K562 (cell line): Measurements from ENCODE around the gene MPZL3. TPM values are rescaled to one million over a fixed set of nuclear protein-coding genes. Genes with fewer than 3 reads are reported as not detected.

Source experiments
- ATAC-seq: fragments of 200-7000 bp; cut with Tn5 transposase; 3 replicates; pipeline ENCODE4 v1.9.1; 2020; ENCODE audit warnings: moderate library complexity
- BruUV-seq: library from RNA; stranded (reverse); fragments of 400-500 nt; replicated peaks from 2 replicates; lab custom pipeline; 2021; lab: Mats Ljungman, UMichigan
- CTCF ChIA-PET: fragments of 300-600 bp; formaldehyde crosslinking; extraction: SDS; loops from one replicate; lab custom pipeline; 2021; ENCODE audit warnings: low intra/inter-chr PET ratio; lab: Yijun Ruan, JAX
- POLR2A ChIA-PET: fragments of 300-600, 350-650 bp; sonication (Branson Sonifier 250); formaldehyde crosslinking; extraction: SDS; loops from one replicate; lab custom pipeline; 2021; ENCODE audit warnings: antibody characterized with exemption, inconsistent platforms; lab: Yijun Ruan, JAX
- DNase-seq, 4 experiments: peaks; one replicate each; pipeline versions ENCODE4 v3.0.0 to v3.0.0-alpha.2; 2011 to 2018; ENCODE audit warnings: low spot score in 3 of 4, mixed read lengths in 3 of 4; ENCODE audit errors: extremely low read depth in 1 of 4
- FAIRE-seq: peaks from 2 replicates; lab custom pipeline; 2011; peaks lifted over from hg19 to GRCh38; lab: Jason Lieb, UNC
- H2AFZ ChIP-seq: 2 replicates; pipeline ENCODE4 v1.6.0; 2011; ENCODE audit warnings: low read depth, low read length, control low read depth, inconsistent platforms
- H3K27ac ChIP-seq: fragments of 200-600 bp; 3 replicates; pipeline ENCODE4 v1.8.0; 2011; ENCODE audit warnings: low read depth, mild to moderate bottlenecking, control low read depth, inconsistent platforms, low read length, moderate library complexity, mixed read lengths; ENCODE audit errors: extremely low read depth
- H3K27me3 ChIP-seq, 2 experiments: fragments of 300-600 bp in 1 of 2; 2 replicates in 1 of 2; 3 replicates in 1 of 2; pipeline versions ENCODE4 v1.6.0 to v1.8.0; 2011; ENCODE audit warnings: inconsistent platforms in 2 of 2, low read length in 2 of 2, mild to moderate bottlenecking in 1 of 2, mixed read lengths in 1 of 2, moderate library complexity in 1 of 2; ENCODE audit not compliant: control insufficient read depth in 2 of 2, insufficient read depth in 2 of 2
- H3K36me3 ChIP-seq: fragments of 300-600 bp; 3 replicates; pipeline ENCODE4 v1.8.0; 2011; ENCODE audit warnings: mild to moderate bottlenecking, low read length, inconsistent platforms; ENCODE audit not compliant: control insufficient read depth, insufficient read depth
- H3K4me1 ChIP-seq, 2 experiments: fragments of 200-600 bp in 1 of 2; replicated peaks in 1 of 2; 2 replicates in 1 of 2; 3 replicates in 1 of 2; pipeline versions ENCODE4 v1.5.1 to v1.8.0; 2011; ENCODE audit warnings: inconsistent platforms in 2 of 2, low read length in 2 of 2, mild to moderate bottlenecking in 1 of 2, mixed read lengths in 1 of 2, moderate library complexity in 1 of 2; ENCODE audit not compliant: control insufficient read depth in 2 of 2, insufficient read depth in 2 of 2
- H3K4me2 ChIP-seq: 2 replicates; pipeline ENCODE4 v1.6.1; 2011; ENCODE audit warnings: low read length, control low read depth, inconsistent platforms, mixed read lengths; ENCODE audit not compliant: insufficient read depth
- H3K4me3 ChIP-seq: fragments of 200-600 bp; sonication (generic), shearing (Covaris generic); 2 replicates; pipeline ENCODE4 v1.5.1; 2016; ENCODE audit warnings: control low read depth, inconsistent platforms
- H3K79me2 ChIP-seq: fragments of 200-600 bp; 3 replicates; pipeline ENCODE4 v1.8.0; 2011; ENCODE audit warnings: low read length, inconsistent platforms; ENCODE audit not compliant: control insufficient read depth, insufficient read depth
- H3K9ac ChIP-seq, 2 experiments: 2 replicates each; pipeline versions ENCODE4 v1.6.0 to v1.6.1; 2011; ENCODE audit warnings: low read depth in 2 of 2, low read length in 2 of 2, control low read depth in 1 of 2, inconsistent platforms in 1 of 2, mild to moderate bottlenecking in 1 of 2, mixed read lengths in 1 of 2; ENCODE audit not compliant: insufficient read depth in 1 of 2
- H3K9me1 ChIP-seq: one replicate; pipeline ENCODE4 v1.6.0; 2011; ENCODE audit warnings: inconsistent platforms, mild to moderate bottlenecking, low read length, moderate library complexity; ENCODE audit not compliant: control insufficient read depth, insufficient read depth
- H3K9me3 ChIP-seq: replicated peaks from 2 replicates; pipeline ENCODE4 v1.5.1; 2011; ENCODE audit warnings: low read depth, low read length, inconsistent platforms; ENCODE audit not compliant: control insufficient read depth, insufficient read depth
- H4K20me1 ChIP-seq: replicated peaks from 2 replicates; pipeline ENCODE4 v1.6.1; 2011; ENCODE audit warnings: low read length, inconsistent platforms, mixed read lengths; ENCODE audit not compliant: control insufficient read depth, insufficient read depth
- HSF4 ChIP-seq: fragments of 250-450 bp; sonication (Bioruptor Pico); IDR thresholded peaks from 2 replicates; pipeline ENCODE4 v2.1.2; 2022; ENCODE audit warnings: mild to moderate bottlenecking, moderate library complexity, borderline replicate concordance
- ZNF24 ChIP-seq: fragments of 450-650 bp; IDR thresholded peaks from 2 replicates; pipeline ENCODE4 v1.6.1; 2016
- ZNF507 ChIP-seq: conservative IDR thresholded peaks from 2 replicates; pipeline ENCODE4 v1.6.1; 2017; ENCODE audit warnings: missing genetic modification characterization, missing compliant biosample characterization
- WGBS: fragments of 100-300 bp; shearing (Covaris generic); methylation state at CpG from one replicate; pipeline ENCODE4 v1.1.6; 2016; ENCODE audit warnings: low coverage, mixed read lengths; ENCODE audit not compliant: insufficient coverage; ENCODE audit errors: missing lambda C conversion rate; 5-methylcytosine and 5-hydroxymethylcytosine counted together
- in situ Hi-C: fragments of 300-500 bp; cut with MboI; formaldehyde crosslinking; loops from 4 replicates; pipeline ENCODE4 v1.15.0; 2018; ENCODE audit warnings: inconsistent platforms, mixed read lengths
- intact Hi-C: fragments of 100-400 bp; cut with micrococcal nuclease; formaldehyde crosslinking; loops from 2 replicates; pipeline ENCODE4 v1.14.2; 2022
- polyA plus RNA-seq, 8 experiments: library from polyadenylated mRNA; depleted of rRNA in 4 of 8; stranded (reverse) in 5 of 8; unstranded in 3 of 8; fragments of >200 nt; fragmentation: Nextera tagmentation in 2 of 8; fragmentation: Illumina TruSeq in 1 of 8; extraction: Ambion mirVana in 2 of 8; extraction: Trizol in 1 of 8; gene quantifications; 2 replicates each; pipeline versions ENCODE4 v1.2.1 to v1.2.3, GENCODE V29; 2011 to 2014; ENCODE audit warnings: inconsistent platforms in 1 of 8, missing spikeins in 1 of 8
- total RNA-seq, 7 experiments: library from RNA; depleted of rRNA in 6 of 7; stranded (reverse); fragments of >200 nt in 6 of 7; fragmentation: Illumina TruSeq in 2 of 7; extraction: Trizol in 2 of 7; gene quantifications; 2 replicates each; pipeline versions ENCODE4 v1.2.1 to v1.2.3, GENCODE V29; 2011 to 2021; ENCODE audit warnings: low replicate concordance in 1 of 7
- TF ChIP-seq, protein P1 (sequence below): sonication (generic); formaldehyde crosslinking; IDR thresholded peaks from 2 replicates; pipeline ENCODE4 v1.8.0; 2022; ENCODE audit warnings: mild to moderate bottlenecking, missing genetic modification reagents

Gene MPZL3
- total and polyA plus RNA-seq, 9 of the 15 experiments (the other 6 are each of a cell fraction or from before 2014, with no cell fraction given): 0.97 to 2.9 (median 1.6) TPM

DNA sequence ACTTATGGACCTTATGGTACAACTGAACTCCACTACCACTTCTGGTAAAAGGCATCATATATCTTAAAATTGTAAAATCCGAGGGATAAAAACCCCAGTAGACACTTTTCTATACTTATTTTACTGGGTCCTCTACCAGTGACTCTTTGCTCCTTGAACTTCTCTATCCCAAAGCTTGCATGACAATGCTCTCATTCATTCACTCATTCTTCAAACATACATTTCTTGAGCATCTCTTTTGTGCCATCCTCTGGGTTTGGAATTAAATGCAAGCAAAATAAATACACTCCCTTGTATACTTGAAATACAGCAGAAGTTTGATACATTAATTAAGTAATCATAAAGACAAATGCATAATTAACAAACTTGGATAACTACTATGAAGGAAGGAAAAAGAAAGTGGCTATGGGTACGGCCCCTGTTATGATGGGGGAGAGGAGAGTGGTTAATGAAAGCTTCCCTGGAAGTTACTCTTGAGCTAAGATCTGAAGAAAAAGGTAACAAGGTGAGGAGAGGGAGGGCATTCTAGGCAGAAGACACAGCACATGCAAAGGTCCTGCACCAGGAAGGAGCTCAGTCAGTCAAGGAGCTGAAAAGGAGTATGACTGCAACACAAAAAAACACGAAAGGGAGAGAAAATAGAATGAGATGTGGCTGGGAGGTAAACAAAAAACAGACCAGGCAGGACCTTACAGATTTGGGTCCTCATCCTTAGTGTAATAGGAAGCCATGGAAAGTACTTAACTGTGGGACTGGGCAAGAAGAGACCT, 8.0 kb downstream of the MPZL3 start:
- H3K79me2 ChIP-seq: no peaks in the 10 kb centered on the region
- H3K27ac ChIP-seq: no peak overlapping the region
- no peaks in the 10 kb centered on the region for H3K9me1 ChIP-seq
- WGBS: 7% methylated on average over 3 of the region's 3 CpGs
- ChIA-PET POLR2A (no interaction called here), CTCF (no interaction called here)
- no peak for FAIRE-seq
- intact Hi-C loops: no loop called here
- H3K36me3 ChIP-seq: no peaks in the 10 kb centered on the region
- no peaks in the 10 kb centered on the region for H4K20me1 ChIP-seq
- H3K4me2 ChIP-seq: no peak overlapping the region
- no peak for DNase-seq
- BruUV-seq: no TSS peak
- peaks cover 3 to 24% of the 10 kb centered on the region in 2 experiments for H3K4me1 ChIP-seq
- TF ChIP-seq ZNF24: 0 out of 2 replicates have a peak, but pooled peaks have one; percentile 20
- no peak for TF ChIP-seq HSF4 (CRISPR knock-in tag)
- no peak overlapping the region for H3K9ac ChIP-seq
- H3K9me3 ChIP-seq: no peaks in the 10 kb centered on the region
- H3K27me3 ChIP-seq: peaks cover 3 to 9% of the 10 kb centered on the region in 2 experiments; a peak in 2 of 5 replicates
- H2AFZ ChIP-seq: no peak overlapping the region
- no peak overlapping the region for H3K4me3 ChIP-seq
- in situ Hi-C loops: no loop called here
- ATAC-seq: no peak

DNA sequence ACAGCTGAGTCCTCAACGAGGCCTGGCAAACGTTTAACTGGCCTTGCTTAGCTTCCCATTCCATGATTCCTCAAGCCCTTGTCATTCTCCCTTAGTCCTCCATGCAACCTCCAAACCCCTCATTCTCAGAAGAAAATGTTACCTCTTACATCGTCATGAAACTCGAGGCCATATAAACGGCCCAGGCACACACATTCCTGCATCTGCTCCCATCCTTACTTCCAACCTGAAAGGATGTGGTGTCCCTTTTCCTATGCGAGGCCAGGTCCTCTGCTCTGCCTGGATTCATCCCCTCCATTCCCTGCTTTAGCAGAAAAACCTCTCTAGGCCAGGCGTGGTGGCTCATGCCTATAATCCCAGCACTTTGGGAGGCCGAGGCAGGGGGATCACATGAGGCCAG, 9.0 kb downstream of the MPZL3 start:
- H3K79me2 ChIP-seq: no peaks in the 10 kb centered on the region
- FAIRE-seq (no peak), ATAC-seq (no peak), DNase-seq (no peak)
- 17% methylated on average over 8 of the region's 8 CpGs for WGBS
- no peaks in the 10 kb centered on the region for H3K36me3 ChIP-seq
- no peaks in the 10 kb centered on the region for H4K20me1 ChIP-seq
- TF ChIP-seq, protein P1, sequence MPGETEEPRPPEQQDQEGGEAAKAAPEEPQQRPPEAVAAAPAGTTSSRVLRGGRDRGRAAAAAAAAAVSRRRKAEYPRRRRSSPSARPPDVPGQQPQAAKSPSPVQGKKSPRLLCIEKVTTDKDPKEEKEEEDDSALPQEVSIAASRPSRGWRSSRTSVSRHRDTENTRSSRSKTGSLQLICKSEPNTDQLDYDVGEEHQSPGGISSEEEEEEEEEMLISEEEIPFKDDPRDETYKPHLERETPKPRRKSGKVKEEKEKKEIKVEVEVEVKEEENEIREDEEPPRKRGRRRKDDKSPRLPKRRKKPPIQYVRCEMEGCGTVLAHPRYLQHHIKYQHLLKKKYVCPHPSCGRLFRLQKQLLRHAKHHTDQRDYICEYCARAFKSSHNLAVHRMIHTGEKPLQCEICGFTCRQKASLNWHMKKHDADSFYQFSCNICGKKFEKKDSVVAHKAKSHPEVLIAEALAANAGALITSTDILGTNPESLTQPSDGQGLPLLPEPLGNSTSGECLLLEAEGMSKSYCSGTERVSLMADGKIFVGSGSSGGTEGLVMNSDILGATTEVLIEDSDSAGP (CRISPR knock-in tag): no peak
- no peak for TF ChIP-seq ZNF507
- no peaks in the 10 kb centered on the region for H3K9me3 ChIP-seq
- CTCF ChIA-PET: no interaction called here
- peaks cover 3 to 9% of the 10 kb centered on the region in 2 experiments; a peak in 2 of 5 replicates for H3K27me3 ChIP-seq
- H3K27ac ChIP-seq: no peak overlapping the region
- POLR2A ChIA-PET: no interaction called here
- H3K4me1 ChIP-seq: peaks cover 3 to 24% of the 10 kb centered on the region in 2 experiments
- intact Hi-C loops (no loop called here), in situ Hi-C loops (no loop called here)
- H3K4me3 ChIP-seq: no peak overlapping the region
- no peaks in the 10 kb centered on the region for H3K9me1 ChIP-seq
- H3K9ac ChIP-seq: no peak overlapping the region
- no peak overlapping the region for H2AFZ ChIP-seq
- BruUV-seq: no TSS peak
- no peak overlapping the region for H3K4me2 ChIP-seq
